Activated T-helper 9 cell treated with anti-CD3 and anti-CD28 coated beads, Interleukin-2, amount 50 U/mL, for 16 hours (primary cell): ENCODE data around the gene CDK15.
"Not testable (repeated sequence)": the region's sequence is repeated elsewhere in the genome, so short reads cannot be mapped to it uniquely, and the experiment has no call there.

ENCODE experiments used
- DNase-seq: peaks from one replicate; pipeline ENCODE4 v3.0.0-alpha.2; 2020; ENCODE audit warnings: low read depth

The CDK15 gene

DNA sequence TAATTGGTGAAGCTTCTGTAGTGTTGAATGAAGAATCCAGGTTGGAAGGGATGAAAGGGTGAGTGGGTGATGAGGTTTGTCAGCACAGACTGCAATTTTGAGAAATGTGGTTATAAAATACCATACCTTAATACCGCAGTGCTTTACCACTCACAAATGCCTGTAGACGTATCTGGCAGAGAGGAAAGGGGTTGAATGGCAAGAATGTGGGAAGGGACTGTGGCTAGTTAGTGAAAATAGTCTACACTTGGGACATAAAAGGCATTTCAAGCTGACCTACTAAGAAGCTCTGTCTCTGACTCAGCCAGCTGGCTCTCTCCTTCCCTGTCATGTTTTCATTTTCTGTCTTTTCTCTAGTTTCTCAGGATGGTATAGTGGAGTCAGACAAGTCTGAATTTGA lies 25.1 kb downstream of the CDK15 start:
- DNase-seq, result no peak

DNA sequence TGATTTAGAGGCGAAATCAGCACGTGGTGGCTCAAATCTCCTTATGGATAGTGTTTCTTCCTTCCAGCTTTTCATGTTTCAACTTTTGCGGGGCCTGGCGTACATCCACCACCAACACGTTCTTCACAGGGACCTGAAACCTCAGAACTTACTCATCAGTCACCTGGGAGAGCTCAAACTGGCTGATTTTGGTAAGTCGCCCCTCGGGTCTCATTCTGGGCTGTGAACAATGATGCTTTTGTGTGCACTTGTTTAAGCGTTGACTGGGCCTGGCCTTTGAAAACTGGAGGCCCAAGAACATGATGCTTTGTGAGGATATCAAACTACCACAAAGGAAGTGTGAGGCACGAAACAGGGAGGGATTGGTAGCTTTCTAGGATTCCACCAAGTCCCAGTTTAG lies 27.4 kb downstream of the CDK15 start:
- no peak for DNase-seq

DNA sequence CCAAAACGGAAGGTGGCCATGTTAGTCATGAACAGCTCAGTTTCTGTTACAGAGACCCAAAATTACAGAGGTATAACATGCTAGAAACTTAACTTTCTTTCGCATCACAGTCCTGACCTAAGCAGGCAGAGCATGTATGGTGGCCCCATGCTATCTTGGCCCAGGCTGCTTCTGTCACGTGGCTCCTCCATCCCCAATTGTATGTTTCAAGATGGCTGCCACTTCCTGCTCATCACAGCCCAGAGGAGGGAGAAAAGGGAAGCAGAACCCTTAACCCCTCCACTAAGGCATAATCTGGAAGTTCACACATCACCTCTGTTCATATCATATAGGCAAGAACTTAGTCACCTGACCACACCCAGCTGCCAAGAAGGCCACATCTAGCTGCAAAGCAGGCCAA lies 28.7 kb downstream of the CDK15 start:
- DNase-seq, result no peak

DNA sequence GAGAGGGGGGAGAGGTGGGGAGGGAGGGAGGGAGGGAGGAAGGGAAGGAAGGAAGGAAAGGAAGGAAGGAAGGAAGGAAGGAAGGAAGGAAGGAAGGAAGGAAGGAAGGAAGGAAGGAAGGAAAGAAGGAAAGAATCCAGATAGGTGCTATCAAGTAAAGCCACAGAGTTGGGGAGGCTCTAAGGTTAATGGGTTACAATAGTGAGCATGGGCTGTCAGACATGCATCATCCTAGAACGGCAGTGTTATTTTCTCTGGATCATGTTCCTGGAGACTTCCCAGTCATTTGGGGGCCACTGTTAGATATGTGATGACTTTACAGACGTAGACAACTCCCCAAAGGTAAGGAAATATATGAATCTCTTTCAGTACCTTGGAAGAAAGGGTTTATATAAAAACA lies 31.1 kb downstream of the CDK15 start:
- no peak for DNase-seq

DNA sequence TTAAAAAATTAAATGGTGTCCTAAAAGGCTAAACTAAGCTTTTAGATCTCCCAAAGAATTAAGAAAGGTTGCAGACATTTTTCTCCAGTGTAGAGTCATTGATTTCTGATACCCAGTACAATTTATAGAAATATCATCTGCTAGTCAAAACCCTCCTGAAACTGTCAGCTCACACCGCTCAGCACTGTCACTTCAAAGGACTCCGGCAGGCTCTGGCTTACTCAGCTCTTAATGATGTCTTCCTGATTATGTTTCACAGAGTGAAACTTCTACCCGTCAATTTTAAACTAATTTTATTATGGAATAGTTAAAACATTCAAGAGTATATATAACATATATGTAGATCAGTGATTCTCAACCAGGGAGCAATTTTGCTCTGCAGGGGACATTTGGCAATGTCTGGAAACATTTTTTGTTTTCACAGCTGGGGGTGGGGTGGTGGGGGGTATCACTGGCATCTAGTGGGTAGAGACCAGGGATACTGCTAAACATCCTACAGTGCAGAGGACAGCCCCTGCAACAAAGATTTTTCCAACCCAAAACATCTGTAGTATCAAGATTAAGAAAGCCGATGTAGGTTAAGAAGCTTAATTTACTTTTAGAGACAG lies 31.6 kb downstream of the CDK15 start:
- DNase-seq, result no peak

DNA sequence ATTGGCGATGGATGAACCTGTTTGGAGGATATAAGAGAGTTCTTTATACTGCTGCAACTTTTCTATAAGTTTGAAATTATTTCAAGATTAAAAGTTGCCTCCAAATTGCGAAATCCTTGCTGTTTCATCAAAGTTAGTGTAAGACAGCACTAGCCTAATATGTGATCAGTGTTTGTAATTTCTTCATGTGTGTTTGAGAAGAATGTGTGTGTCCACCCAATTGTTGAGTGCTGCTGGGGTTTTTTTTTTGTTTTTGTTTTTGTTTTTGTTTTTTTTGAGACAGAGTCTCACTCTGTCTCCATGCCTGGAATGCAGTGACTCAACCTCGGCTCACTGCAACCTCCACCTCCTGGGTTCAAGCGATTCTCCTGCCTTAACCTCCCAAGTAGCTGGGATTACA lies 33.4 kb downstream of the CDK15 start:
- DNase-seq, result no peak

DNA sequence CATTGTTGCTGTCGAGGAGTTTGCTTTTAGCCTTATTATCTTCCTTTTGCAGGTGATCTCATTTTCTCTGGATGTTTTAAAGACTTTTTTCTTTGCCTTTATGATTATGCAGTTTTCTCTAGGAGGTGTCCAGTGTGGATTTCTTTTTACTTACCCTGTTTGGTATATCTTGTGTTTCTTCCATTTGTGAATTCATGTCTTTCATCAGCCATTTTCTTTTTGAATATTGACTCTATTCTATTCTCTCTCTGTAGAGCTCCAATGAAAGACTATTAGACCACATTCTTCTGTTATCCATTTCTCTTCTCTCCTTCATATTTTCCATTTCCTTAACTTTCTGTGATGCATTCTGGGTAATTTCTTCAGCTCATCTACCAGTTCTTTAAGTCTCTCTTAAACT lies 34.4 kb downstream of the CDK15 start:
- DNase-seq, result no peak

DNA sequence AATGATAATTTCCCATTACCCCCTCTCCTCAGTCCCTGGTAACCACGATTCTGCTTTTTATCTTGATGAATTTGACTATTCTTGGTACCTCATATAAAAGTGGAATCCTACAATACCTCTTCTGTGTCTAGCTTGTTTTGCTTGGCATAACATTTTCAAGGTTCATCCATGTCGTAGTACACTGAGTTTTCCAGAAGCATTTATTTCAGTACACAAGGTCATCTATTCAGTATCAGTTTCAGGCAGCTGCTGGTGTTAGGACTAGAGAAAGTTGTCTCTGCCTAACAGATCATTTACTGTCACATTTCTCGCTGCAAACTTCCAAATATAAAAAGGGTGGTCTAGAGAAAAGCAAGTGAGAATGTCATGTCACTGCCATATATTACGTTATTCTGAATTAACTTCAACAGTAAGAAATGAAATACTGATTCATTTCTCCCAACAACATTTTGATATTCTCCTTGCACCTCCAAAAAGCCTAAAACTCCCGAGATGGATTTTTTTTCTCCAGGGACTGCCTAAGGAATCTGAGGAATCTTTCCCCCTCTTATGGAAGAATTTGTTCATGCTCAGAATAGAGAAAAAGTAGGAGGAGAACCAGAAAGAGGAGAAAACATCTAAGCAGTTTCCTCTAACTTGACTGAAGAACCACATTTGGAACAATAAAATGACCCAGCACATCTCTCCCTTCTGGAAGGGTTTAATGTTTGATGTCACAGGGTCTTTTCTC lies 36.0 kb downstream of the CDK15 start:
- no peak for DNase-seq

DNA sequence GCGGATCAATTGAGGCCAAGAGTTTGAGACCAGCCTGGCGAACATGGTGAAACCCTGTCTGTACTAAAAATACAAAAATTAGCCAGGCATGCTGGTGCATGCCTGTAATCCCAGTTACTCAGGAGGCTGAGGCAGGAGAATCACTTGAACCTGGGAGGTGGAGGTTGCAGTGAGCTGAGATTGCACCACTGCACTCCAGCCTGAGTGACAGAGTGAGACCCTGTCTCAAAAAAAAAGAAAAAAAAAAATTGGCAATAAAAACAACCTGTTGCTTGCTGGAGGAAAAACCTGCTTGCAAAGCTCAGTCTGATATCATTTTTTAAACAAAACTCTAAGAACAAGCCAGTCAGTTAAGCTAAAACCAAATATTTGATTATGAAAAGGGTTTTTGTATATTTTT lies 38.6 kb downstream of the CDK15 start:
- DNase-seq, result not testable (repeated sequence)

DNA sequence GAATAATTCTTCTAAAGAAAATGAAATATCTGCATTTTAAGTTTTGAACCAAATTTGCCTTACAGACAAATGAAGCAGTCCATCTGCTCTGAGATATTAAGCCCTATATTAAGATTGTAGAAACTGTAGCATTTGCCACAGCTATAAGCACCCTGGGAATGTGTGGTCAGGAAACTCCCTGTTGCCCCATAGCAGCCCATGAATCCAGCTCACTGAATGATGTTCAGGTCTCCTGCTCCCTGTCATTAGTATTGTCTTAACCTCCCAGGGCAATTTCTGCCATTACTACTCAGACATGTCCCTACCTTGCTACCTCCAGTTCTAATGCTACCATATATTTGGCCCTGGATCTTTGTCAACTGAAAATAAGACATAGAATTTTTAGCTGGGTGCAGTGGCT lies 41.1 kb downstream of the CDK15 start:
- no peak for DNase-seq

DNA sequence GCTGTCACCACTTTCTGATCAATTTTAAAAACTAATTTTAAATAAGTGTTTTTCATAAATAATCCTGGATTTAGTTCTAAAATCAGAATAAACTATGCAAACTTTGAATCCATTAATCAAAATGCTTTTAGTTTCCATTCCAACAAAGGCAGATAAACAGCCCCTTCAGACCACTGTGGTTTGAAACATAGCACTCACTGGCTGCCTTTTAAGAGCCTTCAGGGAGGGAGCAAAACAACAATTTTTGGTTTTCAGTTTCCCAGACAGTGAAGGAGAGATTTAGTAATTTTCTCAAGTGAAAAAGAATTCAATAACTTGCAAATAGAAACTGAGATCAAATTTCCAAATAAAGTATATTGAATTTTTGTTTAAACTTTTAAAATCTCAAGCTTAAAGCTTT lies 46.1 kb downstream of the CDK15 start:
- DNase-seq, result no peak

DNA sequence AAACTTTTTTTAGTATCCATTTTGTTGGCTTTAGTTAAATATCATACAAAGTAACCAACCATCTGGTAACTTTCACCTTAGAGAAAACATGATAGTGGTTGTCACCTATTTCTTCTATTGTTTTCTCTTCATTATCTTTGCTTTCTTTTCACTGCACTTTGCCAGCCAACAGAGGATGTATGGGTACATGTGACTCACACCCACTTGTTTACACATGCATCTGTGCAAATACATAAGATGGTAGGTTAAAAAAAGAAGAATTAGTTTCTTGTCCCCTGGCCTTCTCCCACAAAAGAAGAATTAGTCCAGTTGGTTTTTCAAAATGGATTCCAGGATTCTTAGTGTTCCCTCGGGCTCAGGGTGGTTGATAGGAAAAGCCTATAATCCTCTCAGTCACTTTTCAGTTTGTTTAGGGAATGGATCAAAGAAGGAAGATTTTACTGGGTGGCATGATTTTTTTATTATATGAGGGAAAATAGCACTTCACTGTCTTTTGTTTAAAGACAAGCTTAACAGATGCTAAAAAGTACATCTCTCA lies 46.6 kb downstream of the CDK15 start:
- DNase-seq, result no peak

DNA sequence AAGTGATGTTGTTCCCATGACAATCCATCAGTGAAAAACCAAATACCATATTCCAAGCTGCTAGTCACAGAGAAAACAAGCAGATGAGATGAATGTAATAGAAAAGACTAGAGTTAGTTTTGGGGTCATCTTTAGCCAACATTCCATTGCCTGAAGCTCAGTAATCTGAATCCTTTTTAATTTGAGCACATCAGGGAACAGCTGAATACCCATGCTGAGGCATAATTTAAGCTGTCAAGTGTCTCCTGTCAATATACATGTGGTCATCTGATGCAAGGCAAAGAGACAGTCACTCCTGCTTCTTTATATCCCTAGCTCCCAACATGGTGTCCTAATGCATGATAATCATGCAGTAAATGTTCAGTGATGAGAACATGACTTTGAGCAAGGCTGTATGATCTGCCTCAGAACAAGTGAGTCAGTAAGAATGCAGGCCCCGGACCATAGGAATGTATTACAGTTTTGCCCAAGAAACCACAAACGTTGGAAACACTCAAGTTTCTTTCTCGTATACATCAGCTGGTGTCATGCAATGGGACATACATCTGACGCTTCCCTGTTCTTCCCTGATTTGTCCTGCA lies 48.0 kb downstream of the CDK15 start:
- no peak for DNase-seq

DNA sequence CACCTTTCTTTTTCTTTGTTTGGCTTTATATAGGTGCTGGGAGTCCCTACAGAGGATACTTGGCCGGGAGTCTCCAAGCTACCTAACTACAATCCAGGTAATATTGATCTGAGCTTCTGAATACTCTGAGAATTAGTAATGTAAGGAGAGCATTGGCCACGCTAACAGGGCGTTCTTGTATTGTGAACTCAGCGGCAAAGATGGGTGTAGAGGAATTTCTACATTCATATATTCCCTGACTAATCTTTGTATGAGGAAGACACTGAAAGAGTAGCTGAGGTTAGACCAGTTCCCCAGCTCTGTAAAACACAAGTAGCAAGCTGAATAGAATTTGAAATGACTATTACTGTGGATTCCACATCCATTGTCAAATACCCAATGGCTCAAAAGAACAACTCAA lies 48.5 kb downstream of the CDK15 start:
- DNase-seq, result no peak

DNA sequence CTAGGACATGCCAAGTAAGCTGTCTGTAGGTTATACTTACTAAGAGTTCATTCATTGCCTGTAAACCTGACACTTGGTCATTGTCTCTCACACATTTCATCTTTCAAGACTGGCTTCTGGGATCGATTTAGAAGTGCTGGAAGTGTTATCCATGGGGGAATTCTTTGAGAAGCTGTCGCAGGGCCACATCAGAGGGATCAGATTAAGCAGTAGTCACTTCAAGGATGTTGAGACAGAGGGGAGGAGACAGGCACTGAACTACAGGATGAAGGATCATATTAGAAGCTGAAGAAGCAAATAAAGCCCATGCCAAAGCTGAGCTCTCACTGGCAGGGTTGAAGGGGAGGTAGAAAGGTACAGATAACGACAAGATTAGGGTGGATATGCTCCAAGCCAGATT lies 49.0 kb downstream of the CDK15 start:
- DNase-seq, result no peak

DNA sequence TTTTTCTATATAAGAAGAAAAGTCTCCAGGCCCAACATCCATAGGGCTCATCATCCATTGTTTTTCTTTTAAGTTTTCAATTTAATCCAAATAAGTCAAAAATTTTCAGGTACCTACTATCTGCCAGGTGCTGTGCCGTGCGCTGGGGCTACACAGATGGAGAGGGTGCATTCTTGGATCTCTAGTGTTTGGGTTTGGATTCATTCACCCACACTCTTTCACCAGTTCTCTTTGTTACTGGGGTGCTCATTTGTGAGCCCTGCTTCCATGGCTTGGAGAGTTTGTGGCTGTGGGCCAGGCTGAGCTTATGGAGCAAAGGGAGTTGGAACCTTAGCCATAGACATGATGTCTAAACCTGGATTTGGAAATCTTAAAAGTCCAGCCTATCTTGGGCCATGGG lies 51.0 kb downstream of the CDK15 start:
- no peak for DNase-seq

DNA sequence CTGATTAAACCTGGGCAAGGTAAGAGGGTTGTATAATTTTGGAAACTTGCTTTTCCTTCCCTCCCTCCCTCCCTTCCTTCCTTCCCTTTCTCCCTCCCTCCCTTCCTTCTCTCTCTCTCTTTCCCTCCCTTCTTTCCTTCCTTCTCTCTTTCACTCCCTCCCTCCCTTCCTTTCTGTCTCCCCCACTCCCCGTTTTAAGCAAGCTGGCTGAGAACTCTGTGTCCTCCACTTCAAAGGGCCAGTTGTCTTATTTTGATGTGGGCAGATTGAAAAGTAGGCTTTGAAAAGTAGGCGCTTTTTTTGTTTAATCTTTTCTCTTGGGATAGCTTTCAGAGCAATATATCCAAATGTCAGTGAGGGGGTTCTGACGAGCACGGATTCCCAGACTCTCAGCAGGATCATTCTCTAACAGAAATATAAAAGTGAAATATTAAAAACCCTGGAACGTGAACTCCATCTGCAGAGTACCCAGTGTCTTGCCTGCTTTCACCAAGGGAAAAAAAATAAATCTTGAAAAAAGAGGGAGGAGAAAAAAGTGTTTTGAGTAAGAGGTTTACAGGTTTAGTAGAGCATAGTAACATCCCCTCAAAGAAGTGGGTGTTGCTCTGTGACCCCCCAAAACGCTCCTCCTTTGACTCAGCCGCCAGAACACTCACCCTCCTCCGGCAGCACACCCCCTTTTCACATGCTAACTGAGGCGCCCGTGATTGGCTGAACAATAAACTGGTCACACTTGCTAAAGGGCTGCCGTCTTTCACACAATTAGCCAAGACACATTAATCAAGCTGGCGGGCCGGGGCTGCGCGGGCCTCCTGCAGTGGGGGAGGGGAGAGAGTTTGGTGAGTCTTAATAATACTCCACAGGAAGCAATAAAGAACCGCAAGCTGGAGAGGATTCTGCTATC lies 52.2 kb downstream of the CDK15 start:
- no peak for DNase-seq

DNA sequence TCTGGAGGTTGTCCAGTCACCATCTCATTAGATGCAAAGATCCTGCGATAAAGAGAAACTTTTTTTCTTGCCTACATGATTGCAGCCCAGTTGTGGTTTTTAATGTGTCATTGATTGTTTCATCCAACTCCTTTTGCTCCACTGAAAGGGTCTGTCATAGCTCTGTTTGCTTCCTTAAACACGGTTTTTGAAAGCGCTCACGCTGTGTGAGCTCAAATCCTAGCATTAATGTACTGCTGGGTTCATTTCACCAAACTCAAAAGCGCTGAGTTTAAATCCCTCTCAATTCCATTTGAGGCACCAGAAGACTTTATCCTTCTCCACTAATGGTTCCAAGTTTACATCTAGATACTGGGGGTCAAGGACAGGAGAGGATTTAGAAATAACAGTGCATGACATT lies 53.6 kb downstream of the CDK15 start:
- no peak for DNase-seq

DNA sequence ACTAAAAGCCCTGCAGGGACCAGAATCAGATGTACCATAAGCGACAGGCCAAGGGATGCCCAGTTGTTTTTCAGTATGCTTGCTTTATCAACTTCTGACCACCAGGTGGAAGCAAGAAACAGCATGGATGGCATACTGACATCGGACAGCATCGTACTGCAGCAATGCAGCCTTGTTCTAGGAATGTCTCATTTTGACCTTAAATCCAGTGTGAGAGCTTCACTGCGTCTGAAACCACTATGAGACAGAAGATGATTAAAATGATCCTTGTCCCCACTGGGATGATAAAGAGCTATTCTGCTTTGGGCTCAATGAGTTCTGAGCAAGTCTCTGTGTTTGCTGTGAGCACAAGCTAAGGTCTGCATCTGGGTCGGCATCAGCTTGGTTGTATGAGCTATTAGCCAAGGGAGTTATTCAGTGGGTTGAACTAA lies 54.3 kb downstream of the CDK15 start:
- no peak for DNase-seq

DNA sequence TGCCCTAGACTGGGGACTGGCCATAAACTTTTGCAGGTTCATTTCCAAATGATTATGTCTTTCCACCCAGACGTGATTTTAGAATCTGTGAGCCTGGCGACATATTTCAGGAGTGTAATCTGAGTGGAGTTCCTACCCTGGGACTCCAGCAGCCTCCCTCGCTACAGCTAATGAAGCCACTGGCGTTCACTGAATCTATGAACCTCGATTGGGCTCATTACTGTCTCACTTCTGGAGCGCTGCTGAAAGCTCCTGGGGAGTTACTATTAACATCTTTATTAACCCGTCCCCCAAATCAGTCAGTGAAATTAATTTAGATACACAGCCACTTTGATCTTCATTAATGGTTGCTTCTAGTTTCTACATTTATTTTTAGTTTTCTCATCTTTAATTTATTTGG lies 56.5 kb downstream of the CDK15 start:
- DNase-seq, result no peak

DNA sequence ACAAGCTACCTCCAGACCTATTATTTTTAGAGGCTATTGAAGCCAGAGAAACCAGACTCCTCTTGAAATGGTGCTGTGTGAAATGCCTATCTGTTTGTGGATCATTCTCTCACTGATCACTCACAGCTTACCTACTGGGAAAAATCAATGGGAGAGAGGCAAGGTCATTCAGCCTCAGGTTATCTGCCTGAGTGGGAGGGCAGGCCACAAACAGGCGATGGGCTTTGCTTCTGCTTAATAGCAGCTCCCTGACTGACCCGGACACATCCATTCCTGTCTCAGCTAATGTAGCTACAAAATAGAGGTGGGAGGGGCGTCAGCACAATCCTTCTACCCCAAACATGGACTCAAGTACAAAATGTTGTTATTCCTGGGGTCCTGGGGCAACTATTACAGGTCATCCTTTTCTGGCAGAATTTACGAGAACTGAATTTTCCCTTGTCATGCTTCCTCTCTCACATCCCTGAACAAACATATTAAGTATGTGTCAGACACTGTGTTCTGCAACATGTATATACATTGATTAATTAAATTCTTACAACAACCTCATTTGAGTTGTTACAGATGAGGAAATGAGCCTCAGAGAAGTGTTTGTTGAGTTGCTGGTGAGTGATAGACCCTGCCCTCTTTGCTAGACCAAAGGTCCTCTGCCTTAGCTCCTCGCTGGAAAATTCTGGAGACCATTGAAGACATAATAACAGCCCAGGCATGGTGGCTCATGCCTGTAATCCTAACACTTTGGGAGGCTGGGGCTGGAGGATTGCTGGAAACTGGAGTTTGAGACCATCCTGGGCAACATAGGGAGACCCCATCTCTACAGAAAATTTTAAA lies 60.5 kb downstream of the CDK15 start:
- no peak for DNase-seq

DNA sequence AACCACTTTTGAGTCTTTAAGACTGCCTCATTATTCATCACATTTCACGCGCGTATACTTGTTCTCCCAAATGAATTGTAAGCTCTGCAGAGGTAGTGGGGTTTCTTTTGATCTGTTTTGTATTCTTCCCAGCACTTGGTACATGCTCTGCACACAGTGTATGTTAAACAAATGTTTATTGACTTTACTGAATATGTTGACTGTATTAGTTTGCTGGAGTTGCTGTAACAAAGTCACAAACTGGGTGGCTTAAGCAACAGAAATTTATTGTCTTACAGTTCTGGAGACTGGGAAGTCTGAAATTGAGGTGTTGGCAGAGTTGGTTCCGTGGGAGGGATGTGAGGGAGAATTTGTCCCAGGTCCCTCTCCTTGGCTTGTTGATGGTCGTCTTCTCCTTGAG lies 65.1 kb downstream of the CDK15 start:
- DNase-seq, result no peak
